RWPE2 (cell line): ENCODE data around the gene ASB9.

Experiments used
- ATAC-seq: fragments of 200-7000 bp; cut with Tn5 transposase; 3 replicates; pipeline ENCODE4 v1.9.1; 2021; ENCODE audit warnings: low read depth
- DNase-seq: peaks from one replicate; pipeline ENCODE4 v3.0.0-alpha.2; 2020; ENCODE audit warnings: low spot score
- H3K27ac ChIP-seq: fragments of 450-650 bp; 2 replicates; pipeline ENCODE4 v1.5.1; 2017; ENCODE audit warnings: mild to moderate bottlenecking; ENCODE audit not compliant: poor library complexity, severe bottlenecking
- H3K27me3 ChIP-seq: fragments of 250-450 bp; sonication (Bioruptor Pico); 2 replicates; pipeline ENCODE4 v1.5.1; 2021; ENCODE audit warnings: mild to moderate bottlenecking, moderate library complexity; ENCODE audit not compliant: insufficient read depth, poor library complexity, severe bottlenecking
- H3K36me3 ChIP-seq: fragments of 250-450 bp; sonication (Bioruptor Pico); 2 replicates; pipeline ENCODE4 v1.5.1; 2020; ENCODE audit warnings: low read depth, mild to moderate bottlenecking, moderate library complexity
- H3K4me1 ChIP-seq: fragments of 250-450 bp; sonication (Bioruptor Pico); 2 replicates; pipeline ENCODE4 v1.5.1; 2021; ENCODE audit warnings: mild to moderate bottlenecking, moderate library complexity; ENCODE audit not compliant: insufficient read depth, poor library complexity, severe bottlenecking
- H3K4me3 ChIP-seq: fragments of 250-450 bp; sonication (Bioruptor Pico); 2 replicates; pipeline ENCODE4 v1.5.1; 2021; ENCODE audit warnings: mild to moderate bottlenecking, moderate library complexity; ENCODE audit not compliant: severe bottlenecking
- H3K9me3 ChIP-seq: fragments of 250-450 bp; sonication (Bioruptor Pico); 2 replicates; pipeline ENCODE4 v1.5.1; 2021; ENCODE audit warnings: mild to moderate bottlenecking, moderate library complexity; ENCODE audit not compliant: severe bottlenecking
- TF ChIP-seq, protein P1 (sequence below): fragments of 450-650 bp; IDR thresholded peaks from one replicate; pipeline ENCODE4 v1.5.1; 2017; ENCODE audit warnings: mild to moderate bottlenecking, moderate library complexity; ENCODE audit not compliant: poor library complexity, severe bottlenecking

The ASB9 gene, protein sequence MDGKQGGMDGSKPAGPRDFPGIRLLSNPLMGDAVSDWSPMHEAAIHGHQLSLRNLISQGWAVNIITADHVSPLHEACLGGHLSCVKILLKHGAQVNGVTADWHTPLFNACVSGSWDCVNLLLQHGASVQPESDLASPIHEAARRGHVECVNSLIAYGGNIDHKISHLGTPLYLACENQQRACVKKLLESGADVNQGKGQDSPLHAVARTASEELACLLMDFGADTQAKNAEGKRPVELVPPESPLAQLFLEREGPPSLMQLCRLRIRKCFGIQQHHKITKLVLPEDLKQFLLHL

GRCh38 chrX:15269618-15270521 lies at the start of gene ASB9:
ASB9 (minus strand) TSS chrX:15270083; CDS start chrX:15269874, 209 bp downstream.
- DNase-seq (peak; percentile 77), ATAC-seq (peak; percentile 95)
- Histone ChIP-seq H3K4me3 (no peak within 1 kb of the TSS), H3K27ac (peak within 1 kb of the TSS; percentile 81), H3K4me1 (peaks cover 10% of the 10 kb centered on the region), H3K27me3 (no peaks in the 10 kb centered on the region), H3K36me3 (no peaks in the 10 kb centered on the region), H3K9me3 (no peaks in the 10 kb centered on the region)
- TF ChIP-seq, protein P1, sequence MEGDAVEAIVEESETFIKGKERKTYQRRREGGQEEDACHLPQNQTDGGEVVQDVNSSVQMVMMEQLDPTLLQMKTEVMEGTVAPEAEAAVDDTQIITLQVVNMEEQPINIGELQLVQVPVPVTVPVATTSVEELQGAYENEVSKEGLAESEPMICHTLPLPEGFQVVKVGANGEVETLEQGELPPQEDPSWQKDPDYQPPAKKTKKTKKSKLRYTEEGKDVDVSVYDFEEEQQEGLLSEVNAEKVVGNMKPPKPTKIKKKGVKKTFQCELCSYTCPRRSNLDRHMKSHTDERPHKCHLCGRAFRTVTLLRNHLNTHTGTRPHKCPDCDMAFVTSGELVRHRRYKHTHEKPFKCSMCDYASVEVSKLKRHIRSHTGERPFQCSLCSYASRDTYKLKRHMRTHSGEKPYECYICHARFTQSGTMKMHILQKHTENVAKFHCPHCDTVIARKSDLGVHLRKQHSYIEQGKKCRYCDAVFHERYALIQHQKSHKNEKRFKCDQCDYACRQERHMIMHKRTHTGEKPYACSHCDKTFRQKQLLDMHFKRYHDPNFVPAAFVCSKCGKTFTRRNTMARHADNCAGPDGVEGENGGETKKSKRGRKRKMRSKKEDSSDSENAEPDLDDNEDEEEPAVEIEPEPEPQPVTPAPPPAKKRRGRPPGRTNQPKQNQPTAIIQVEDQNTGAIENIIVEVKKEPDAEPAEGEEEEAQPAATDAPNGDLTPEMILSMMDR = no peak

GRCh38 chrX:15319075-15319474 lies 49.2 kb upstream of the ASB9 start:
- no peak for DNase-seq
- H3K36me3 ChIP-seq = peaks cover 16% of the 10 kb centered on the region
- no peak overlapping the region for H3K27ac ChIP-seq
- H3K4me1 ChIP-seq = no peaks in the 10 kb centered on the region
- TF ChIP-seq, protein P1 = no peak
- ATAC-seq = no peak
- no peaks in the 10 kb centered on the region for H3K27me3 ChIP-seq
- no peak overlapping the region for H3K4me3 ChIP-seq
- H3K9me3 ChIP-seq = no peaks in the 10 kb centered on the region

- H3K27ac ChIP-seq = no peak within 1 kb of the TSS
Observed at GRCh38 chrX:15315509-15315908, 45.6 kb upstream of the ASB9 start, which contains the start of gene ASB11. ASB11 (minus strand) TSS chrX:15315640; CDS start chrX:15315605, 35 bp downstream.

GRCh38 chrX:15314472-15314871 lies 44.6 kb upstream of the ASB9 start:
- TF ChIP-seq, protein P1 = no peak
- no peak for ATAC-seq
- no peaks in the 10 kb centered on the region for H3K27me3 ChIP-seq

More at GRCh38 chrX:15315509-15315908, 45.6 kb upstream of the ASB9 start, which contains the start of gene ASB11:
- Histone ChIP-seq H3K36me3 (no peaks in the 10 kb centered on the region; the same call in 1 of the 2 replicates), H3K9me3 (no peaks in the 10 kb centered on the region), H3K4me3 (no peak within 1 kb of the TSS), H3K4me1 (no peaks in the 10 kb centered on the region), H3K27me3 (no peaks in the 10 kb centered on the region)
- TF ChIP-seq, protein P1 = no peak
- ATAC-seq = no peak
- no peak for DNase-seq

More at GRCh38 chrX:15314472-15314871, 44.6 kb upstream of the ASB9 start:
- H3K36me3 ChIP-seq = no peaks in the 10 kb centered on the region; the same call in 1 of the 2 replicates
- no peaks in the 10 kb centered on the region for H3K4me1 ChIP-seq
- no peaks in the 10 kb centered on the region for H3K9me3 ChIP-seq
- no peak for DNase-seq
- H3K27ac ChIP-seq = no peak overlapping the region
- no peak overlapping the region for H3K4me3 ChIP-seq
